ENCODE measurements around the gene GLCCI1.
"Not testable (repeated sequence)": the region's sequence is repeated elsewhere in the genome, so short reads cannot be mapped to it uniquely, and the experiment has no call there.

GLCCI1 gene

DNA sequence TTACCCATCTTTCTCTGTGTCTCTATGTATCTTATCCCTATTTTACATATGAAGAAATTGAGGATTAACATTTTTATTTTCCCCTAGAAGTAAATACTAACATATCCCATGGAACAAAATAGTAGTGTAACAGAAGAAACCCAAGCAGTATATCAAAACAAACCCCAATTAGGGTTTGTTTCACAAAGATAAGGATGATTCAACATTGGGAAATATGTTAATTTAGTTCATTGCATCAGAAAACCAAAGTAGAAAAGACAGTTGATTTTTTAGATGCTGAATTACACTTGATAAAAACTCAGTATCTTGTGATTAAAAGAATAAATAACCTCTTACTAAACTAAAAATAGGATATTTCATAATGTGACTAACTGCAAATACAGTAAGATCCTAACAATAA is 87.8 kb downstream of the GLCCI1 start:
- DNase-seq: no peak

DNA sequence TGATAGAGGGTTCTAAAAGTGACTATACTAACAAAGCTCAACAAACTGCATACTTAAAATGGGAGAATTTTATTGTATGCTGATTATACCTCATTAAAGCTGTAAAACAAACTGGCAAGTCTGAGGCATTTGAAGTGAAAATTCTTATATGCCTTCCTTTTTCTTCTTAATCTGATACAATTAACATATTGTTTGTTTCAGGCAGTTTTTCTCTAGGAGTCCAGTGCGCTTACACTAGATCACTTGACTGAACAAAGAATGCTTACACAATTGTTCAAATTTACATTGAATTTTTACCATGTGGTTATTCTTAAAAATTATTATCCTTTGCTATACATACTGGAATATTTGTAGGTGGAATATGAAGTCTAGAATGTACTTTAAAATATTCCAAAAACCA is 89.0 kb downstream of the GLCCI1 start:
- no peak for DNase-seq

DNA sequence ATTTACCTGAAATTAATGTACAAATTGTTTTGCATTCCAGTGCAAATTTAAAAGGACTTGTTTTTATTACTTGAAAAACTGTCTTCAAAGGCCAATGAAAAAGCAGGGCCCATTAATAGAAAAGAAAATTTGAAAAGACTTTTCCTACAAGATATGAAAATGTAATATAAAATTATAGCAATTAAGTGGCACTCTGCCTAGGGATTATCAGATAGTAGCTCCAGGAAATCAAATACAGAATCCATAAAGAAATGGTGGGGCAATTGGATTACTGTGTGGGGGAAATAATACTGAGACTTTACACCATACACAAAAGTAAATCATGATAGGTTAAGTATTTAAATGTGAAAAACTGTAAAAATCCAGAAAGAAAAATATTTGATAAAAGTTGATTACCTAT is 89.7 kb downstream of the GLCCI1 start:
- DNase-seq: no peak

DNA sequence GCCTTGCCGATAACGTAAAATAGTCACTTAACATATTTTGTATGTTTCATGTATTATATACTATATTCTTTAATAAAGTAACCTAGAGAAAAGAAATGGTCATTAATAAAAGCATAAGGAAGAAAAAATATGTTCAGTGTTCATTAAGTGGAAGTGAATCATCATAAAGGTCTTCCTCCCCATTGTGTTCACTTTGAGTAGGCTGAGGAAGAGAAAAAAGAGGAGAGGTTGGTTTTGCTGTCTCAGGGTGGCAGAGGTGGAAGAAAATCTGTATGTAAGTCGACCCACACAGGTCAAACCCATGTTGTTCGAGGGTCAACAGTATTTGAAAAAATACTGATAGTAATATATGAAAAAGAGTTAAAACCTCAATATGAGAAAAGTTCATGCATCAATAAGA is 90.3 kb downstream of the GLCCI1 start:
- DNase-seq: no peak

DNA sequence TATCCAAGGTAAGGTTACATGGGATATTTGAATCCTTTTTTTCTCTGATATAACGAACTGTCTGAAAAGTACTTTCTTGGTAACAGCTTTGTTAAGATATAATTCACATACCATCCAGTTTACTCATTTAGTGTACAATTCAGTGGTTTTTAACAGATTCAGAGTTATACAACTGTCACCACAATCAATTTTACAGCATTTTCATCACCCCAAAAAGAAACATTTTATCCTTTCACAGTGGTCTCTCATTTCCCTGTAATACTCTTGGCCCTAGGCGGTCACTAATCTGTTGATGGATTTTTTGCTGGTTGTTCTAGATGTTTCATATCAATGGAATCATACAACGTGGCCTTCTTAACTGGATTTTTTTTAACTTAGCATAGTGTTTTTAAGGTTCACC is 91.6 kb downstream of the GLCCI1 start:
- no peak for DNase-seq

DNA sequence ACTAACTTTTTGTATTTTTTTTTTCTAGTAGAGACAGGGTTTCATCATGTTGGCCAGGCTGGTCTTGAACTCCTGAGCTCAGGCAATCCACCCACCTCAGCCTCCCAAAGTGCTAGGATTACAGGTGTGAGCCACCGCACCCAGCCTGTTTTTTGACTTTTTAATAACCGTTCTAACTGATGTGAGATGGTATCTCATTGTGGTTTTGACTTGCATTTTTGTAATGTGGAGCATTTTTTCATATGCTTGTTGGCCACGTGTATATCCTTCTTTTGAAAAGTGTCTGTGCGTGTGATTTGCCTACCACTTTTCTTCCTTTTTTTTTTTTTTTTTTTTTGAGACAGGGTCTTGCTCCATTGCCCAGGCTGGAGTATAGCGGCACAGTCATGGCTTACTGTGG is 94.7 kb downstream of the GLCCI1 start:
- not testable (repeated sequence) for DNase-seq

DNA sequence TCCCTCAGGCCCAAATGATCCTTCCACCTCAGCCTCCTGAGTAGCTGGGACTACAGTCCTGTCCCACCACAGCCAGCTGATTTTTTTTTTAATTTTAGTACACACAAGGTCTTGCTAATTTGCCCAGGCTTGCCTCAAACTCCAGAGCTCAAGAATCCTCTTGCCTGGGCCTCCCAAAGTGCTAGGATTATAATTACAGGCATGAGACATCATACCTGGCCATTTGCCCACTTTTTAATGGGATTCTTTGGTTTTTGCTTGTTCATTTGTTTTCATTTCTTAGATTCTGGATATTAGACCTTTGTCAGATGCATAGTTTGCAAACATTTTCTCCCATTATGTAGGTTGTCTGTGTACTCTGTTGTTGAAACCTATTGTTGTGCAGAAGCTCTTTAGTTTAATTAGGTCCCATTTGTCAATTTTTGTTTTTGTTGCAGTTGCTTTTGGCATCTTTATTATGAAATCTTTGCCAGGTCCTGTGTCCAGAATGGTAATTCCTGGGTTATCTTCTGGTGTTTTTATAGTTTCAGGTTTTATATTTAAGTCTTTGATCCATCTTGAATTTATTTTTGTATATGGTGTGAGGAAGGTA is 95.2 kb downstream of the GLCCI1 start:
- DNase-seq: no peak

DNA sequence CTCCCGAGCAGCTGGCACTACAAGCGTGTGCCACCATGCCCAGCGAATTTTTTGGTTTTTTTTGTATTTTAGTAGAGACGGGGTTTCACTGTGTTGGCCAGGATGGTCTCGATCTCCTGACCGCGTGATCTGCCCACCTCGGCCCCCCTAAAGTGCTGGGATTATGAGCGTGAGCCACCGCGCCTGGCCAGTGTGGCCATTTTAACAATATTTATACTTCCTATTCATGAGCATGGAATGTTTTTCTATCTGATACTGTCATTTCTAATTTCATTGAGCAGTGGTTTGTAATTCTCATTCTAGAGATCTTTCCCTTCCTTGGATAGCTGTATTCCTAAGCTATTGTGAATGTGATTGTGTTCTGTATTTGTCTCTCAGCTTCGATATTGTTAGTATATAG is 96.2 kb downstream of the GLCCI1 start:
- DNase-seq: no peak

DNA sequence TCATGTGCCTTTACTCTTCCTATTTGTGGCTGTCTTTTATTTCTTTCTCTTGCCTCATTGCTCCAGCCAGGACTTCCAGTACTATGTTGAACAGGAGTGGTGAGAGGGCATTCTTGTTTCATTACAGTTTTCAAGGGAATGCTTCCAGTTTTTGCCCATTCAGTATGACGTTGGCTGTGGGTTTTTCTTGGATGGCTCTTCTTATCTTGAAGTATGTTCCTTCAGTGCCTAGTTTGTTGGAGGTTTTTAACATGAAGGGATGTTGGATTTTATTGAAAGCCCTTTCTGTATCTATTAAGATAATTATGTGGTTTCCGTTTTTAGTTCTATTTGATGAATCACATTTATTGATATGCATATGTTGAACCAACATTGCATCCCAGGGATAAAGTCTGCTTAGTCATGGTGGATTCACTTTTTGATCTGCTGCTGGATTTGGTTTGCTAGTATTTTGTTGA is 96.8 kb downstream of the GLCCI1 start:
- no peak for DNase-seq

DNA sequence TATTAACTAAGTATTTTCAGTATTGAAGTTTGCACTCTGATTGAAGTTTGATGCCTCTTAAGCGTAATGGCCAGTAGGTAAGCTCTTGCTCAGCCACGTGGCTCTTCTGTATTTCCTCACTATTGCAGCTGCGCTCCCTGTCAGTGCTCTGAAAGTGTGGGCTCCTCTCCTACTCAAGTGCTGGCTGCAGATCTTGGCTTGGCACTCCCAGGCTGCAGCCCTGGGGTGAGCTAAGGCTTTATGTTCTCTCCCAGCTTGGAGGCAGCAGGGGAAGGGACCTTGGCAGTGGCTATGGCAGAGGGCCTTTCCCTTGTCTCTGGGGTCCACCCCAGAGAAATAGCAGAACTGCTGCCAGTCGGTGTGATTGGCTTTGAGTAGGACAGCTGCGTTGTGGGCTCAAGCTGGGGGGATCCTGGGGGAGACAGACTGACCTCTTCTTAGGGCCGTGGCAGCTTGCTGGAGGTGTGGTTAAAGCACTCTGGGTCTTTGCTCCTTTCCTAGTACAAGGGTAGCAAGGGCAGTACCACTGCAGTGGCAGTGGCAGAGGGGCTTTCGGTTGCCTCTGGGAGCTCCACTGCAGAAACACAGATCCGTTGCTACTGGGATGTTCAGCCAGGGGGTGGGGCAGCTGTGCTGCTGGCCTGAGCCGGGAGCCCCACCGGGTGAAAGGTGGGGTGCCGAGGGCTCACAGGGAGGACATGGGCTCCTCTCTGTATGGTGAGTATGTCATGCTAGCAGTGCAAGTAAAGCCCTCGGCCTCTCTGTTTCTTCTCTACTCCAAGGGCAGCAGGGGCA is 100.5 kb downstream of the GLCCI1 start:
- no peak for DNase-seq

DNA sequence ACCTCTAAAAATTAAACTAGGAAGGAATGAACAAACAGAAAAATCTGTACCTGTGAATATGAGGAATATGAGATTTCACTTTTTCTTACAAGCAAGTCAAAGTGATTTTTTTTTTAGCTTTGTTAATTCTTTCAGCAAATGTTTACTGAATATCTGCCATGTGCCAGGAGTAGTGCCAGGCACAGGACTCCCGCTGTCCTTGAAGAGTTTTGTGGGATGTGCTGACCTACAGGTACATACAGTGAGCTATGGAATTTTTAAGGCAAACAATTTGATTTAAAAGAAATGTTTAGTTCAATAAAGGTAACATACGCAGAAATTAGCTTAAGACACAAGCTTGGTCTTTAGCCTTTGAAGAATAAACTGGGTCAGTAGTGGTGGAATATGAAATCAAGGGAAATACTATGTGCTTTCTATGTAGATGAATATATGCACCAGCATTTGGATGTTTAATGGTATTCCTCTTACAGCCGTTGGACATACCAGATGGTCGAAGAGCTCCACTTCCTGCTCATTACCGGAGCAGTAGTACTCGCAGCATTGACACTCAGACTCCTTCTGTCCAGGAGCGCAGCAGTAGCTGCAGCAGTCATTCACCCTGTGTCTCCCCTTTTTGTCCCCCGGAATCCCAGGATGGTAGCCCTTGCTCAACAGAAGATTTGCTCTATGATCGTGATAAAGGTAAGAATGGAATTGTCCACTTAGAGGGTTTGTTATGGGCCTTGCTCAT is 102.0 kb downstream of the GLCCI1 start:
- DNase-seq: no peak

DNA sequence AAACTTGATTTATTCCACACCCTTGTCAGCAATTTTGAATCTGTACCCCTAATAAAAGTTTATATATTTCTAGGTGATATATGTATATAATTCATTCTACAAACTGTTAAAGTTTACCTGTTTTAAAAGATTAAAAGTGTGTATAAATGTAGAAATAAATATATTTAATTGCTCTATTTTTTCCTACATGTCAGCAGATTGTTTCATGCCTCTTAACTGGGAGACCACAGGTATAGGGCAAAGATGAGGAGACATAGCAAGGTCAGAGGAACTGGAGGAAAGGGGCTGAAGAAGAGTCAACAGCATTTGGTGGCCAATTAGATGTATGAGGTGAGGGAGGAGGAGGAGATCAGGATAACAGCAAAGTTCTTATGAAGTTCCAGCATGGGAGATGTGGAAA is 109.8 kb downstream of the GLCCI1 start:
- no peak for DNase-seq

DNA sequence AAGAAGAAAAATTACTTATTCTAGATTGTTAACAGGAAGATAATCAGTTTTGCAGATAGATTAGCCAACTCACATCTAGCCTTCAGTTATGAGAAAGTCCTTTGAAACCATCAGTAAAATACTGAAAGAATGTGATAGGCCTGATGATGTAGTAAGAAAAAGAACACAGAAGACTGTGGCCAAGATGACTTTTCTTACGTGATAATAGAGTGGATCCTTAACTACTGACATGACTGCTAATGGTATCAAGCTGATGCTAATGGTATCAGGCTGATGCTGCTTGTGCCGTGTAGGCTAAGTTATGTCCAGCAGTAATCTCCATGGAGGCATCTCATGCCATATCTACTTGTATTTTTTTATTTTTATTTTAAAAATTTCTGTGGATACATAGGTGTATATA is 114.2 kb downstream of the GLCCI1 start:
- no peak for DNase-seq

DNA sequence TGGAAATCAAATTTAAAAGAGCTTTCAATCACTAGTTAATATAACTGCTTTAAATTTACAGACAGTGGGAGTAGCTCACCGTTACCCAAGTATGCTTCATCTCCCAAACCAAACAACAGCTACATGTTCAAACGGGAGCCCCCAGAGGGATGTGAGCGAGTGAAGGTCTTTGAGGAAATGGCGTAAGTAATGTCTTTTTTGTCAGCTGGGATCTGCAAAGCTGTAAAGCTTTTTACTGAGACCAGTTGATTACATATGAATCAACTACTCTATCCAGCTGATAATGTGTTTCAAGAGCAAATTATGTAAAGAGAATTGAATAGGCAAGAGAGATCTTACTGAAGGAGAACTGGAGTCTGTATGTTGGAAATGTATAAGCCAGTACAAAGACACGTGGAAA is 116.2 kb downstream of the GLCCI1 start:
- DNase-seq: no peak

DNA sequence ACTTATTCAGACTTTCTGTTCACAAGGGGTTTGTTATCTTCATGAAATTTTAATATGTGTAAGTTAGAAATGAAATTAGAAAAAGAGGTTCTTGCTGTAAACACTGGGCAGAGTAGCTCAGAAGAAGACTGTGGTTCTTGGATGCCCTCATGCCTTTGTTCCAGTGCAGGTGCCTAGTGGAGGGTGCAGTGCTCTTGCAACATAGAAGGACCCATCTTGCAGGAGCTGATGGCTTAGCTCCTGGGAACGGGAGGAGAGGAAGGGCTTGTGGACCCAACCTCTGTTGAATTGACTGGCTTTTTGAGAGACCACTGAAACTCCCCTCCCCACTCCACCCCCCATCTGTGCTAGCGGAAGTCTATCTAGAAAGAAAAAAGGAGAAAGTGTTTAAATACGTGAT is 116.8 kb downstream of the GLCCI1 start:
- no peak for DNase-seq

DNA sequence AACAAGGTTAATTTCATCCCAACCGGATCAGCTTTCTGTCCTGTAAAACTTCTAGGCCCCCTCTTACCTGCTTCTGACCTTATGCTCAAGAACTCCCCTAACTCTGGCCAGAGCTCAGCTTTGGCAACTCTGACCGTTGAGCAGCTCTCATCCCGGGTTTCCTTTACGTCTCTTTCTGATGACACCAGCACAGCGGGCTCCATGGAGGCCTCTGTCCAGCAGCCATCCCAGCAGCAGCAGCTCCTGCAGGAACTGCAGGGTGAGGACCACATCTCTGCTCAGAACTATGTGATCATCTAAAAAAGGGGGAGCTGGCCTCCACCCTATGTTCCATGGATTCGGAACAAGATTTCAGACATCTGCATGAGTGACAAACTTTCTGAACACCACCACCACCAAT is 117.6 kb downstream of the GLCCI1 start:
- no peak for DNase-seq

DNA sequence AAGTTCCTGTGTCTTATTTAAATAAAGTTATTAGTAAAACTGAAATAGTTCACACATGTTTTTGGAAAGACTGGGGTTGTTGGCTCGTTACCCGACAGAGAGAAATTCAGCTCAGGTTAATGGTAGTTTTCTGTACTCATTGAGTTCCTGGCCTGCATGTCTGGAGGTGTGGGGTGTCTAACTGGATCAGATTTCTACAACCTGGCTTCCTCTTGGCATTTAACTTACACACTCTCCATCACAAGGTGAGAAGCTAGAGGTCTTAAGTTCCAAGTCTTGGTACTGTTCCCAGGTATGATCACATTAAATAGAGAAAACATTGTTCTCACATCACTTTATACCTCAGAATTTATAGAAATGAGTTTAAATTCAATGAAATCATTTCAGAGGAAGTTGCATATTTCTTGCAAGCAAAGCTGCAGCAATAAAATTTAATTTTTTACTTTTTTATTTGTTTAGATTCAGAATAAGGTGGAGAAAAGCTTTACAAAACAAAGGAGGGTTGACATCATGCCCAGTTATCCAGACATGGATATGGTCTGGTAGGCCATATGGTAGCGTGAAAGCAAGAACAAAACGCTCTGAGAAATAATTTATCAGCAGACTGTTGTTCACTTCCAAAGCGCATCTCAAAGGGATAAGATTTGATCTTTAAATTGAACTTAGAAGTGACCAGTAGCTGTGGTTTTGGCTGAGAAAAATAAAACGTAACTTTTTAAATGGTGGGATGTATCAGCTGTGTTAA is 120.6 kb downstream of the GLCCI1 start:
- no peak for DNase-seq

DNA sequence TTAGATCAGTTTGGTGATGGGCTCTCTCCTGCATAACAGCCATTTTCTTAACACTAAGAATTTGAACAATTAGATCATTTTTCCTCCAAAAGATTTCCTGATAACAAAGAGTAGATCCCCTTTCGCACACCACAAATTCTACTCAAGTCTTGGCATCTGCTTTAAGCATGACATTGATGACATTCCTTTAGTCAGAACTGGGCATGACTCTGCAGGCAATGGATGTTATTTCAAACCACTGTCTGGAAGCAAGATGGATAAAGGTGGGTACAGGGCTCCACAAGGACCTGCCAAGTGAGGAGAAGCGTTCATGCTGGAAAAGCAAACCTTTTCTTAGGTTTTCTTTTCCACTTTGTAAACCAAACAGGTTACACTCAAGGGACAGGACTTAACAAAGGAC is 123.5 kb downstream of the GLCCI1 start:
- DNase-seq: no peak

DNA sequence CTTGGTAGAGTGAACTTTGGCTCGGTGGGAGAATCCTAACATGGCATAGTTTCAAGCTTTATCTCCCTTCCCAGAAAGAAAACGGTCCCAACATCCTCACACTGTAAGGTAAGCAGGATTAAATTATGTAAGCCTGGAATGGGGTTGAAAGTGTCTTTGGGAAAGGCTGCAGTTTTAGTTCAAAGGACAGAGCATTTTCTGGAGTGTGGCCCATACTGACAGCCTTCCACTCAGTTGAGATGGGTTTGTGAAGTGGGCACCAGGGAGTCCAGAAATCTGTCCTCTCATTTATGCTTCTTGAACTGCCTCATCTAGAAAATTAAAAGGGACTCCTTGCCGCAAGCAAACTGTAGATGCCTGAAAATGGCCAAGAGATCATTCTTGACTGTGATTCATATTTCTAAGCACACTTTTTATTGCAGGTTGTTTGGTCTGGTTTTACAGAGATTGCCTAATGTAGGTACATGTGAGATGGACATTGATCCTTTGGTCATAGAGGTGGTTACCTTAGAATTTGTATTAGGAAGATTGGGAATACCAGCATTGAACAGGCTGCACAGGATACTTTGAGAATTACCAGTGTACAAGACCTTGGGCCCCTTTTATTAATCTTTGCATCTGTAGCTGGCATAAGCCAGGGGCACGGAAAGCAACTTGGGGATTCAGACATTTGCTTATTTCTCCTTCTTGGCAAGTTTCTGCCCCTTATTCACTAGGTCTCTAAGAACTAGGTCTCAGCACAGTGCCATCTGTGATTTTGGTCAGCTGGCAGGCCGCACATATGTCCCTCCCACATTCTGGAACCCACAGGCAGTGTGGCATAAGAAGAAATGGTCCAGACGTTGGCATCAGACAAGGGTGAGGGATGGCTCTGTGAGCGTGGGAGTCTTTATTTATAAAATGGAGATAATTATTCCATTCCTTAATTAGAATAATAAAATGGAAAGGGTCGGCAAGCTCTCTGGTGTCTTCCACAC is 125.9 kb downstream of the GLCCI1 start:
- no peak for DNase-seq

DNA sequence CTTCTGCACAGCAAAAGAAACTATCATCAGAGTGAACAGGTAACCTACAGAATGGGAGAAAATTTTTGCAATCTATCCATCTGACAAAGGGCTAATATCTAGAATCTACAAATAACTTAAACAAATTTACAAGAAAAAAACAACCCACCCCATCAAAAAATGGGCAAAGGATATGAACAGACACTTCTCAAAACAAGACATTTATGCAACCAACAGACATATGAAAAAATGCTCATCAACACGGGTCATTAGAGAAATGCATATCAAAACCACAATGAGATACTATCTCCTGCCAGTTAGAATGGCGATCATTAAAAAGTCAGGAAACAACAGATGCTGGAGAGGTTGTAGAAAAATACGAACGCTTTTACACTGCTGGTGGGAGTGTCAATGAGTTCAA is 132.7 kb downstream of the GLCCI1 start:
- DNase-seq: not testable (repeated sequence)

DNA sequence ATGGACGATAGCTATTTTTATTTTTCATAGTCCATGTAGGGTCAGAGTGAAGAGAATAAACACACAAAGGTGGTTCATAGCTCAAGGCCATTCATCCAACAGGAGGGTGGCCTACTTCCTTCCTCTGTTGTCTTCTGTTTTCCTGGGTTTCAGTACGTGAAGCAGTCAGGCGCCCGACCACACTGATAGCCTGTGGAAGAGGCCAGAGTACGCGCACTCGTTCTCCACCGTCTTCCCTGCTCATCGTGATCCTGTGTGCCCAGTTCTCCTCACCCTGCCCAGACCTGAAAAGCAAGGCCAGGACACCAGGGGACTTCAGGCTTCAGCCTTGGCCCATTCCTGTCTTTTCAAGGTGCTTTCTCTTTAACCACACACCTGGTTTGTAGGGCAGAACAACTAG is 134.7 kb downstream of the GLCCI1 start:
- no peak for DNase-seq

DNA sequence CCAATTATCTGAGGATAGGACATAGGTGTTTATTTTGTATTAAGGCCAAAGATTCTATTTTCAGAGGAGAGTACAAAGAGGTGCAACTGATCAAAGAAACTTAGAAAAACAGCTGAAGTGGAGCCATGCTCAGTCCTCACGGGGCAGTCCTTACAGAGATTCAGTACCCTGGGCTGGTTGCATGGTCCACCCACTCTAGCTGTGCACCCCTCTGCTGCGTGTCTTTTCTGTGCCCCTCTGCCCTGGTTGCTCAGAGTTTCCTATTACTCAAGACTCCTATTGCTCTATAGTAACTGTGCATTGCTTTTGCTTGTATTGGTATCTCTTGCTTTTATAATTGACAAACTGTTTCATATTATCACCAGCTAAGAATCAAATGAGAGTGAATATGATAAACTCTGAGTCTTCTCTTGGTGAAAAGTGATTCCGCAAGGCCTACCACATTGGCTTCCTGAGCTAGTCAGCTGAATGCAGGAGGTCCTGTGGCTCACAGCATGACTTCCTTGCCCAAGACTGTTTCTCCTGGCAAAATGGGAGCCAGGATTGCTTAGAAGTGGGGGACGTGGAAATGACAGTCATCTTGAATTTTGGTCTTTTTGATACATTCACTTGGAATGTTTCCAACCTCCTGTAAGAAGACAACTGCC is 137.0 kb downstream of the GLCCI1 start:
- no peak for DNase-seq
